AG20443 (cell line): ENCODE results near the gene TBC1D17.

ENCODE experiments used
- DNase-seq: peaks from one replicate; pipeline ENCODE4 v3.0.0; 2012; ENCODE audit warnings: low spot score, mixed read lengths

The TBC1D17 gene

GRCh38 chr19:49877879-49878743, 609 bp downstream of the TBC1D17 start:
- peak; percentile 98 for DNase-seq

- no peak for DNase-seq
Observed at GRCh38 chr19:49878744-49879070, 1.2 kb downstream of the TBC1D17 start.

GRCh38 chr19:49879243-49879963, 1.9 kb downstream of the TBC1D17 start:
- no peak for DNase-seq

- DNase-seq = no peak
Observed at GRCh38 chr19:49880162-49880869, 2.8 kb downstream of the TBC1D17 start.

- no peak for DNase-seq
Observed at GRCh38 chr19:49881186-49881585, 3.7 kb downstream of the TBC1D17 start.

GRCh38 chr19:49881672-49882394, 4.3 kb downstream of the TBC1D17 start:
- DNase-seq = no peak

- no peak for DNase-seq
Observed at GRCh38 chr19:49882643-49883042, 5.1 kb downstream of the TBC1D17 start.

GRCh38 chr19:49883094-49883493, 5.6 kb downstream of the TBC1D17 start:
- no peak for DNase-seq

GRCh38 chr19:49884109-49884508, 6.6 kb downstream of the TBC1D17 start:
- no peak for DNase-seq

GRCh38 chr19:49884760-49885159, 7.3 kb downstream of the TBC1D17 start:
- no peak for DNase-seq

- DNase-seq = no peak
Observed at GRCh38 chr19:49887037-49887664, 9.6 kb downstream of the TBC1D17 start.

- no peak for DNase-seq
Observed at GRCh38 chr19:49887665-49888509, 10.4 kb downstream of the TBC1D17 start.

GRCh38 chr19:49888510-49888824, 11.0 kb downstream of the TBC1D17 start:
- DNase-seq = no peak

GRCh38 chr19:49889038-49889686, 11.7 kb downstream of the TBC1D17 start:
- DNase-seq = no peak

- peak; percentile 83 for DNase-seq
Observed at GRCh38 chr19:49889687-49890348, 12.3 kb downstream of the TBC1D17 start.

- DNase-seq = peak; percentile 42
Observed at GRCh38 chr19:49890349-49891311, 13.1 kb downstream of the TBC1D17 start.

GRCh38 chr19:49891393-49891792, 13.9 kb downstream of the TBC1D17 start:
- DNase-seq = no peak

- DNase-seq = no peak
Observed at GRCh38 chr19:49892716-49893115, 15.2 kb downstream of the TBC1D17 start.
